Keratinocyte (primary cell): ENCODE results near the gene TIAL1. TPM values are rescaled to one million over a fixed set of nuclear protein-coding genes. Genes with fewer than 3 reads are reported as not detected.

Source experiments
- DNase-seq: peaks from one replicate; pipeline ENCODE4 v3.0.0-alpha.2; 2011; ENCODE audit warnings: low read depth, missing footprints, low spot score
- FAIRE-seq: peaks from 2 replicates; lab custom pipeline; 2011; peaks lifted over from hg19 to GRCh38; lab: Jason Lieb, UNC
- H2AFZ ChIP-seq: 2 replicates; pipeline ENCODE4 v1.6.0; 2012; ENCODE audit warnings: low read length, control low read depth, inconsistent platforms; ENCODE audit not compliant: control insufficient read depth
- H3K27ac ChIP-seq: 2 replicates; pipeline ENCODE4 v1.5.1; 2011; ENCODE audit warnings: low read length; ENCODE audit not compliant: control insufficient read depth, insufficient read depth
- H3K27me3 ChIP-seq: 3 replicates; pipeline ENCODE4 v1.6.0; 2011; ENCODE audit warnings: low read length; ENCODE audit not compliant: control insufficient read depth, insufficient read depth; ENCODE audit errors: extremely low read depth
- H3K36me3 ChIP-seq, 2 experiments: 2 replicates in 1 of 2; 3 replicates in 1 of 2; pipeline ENCODE4 v1.5.1; 2011; ENCODE audit warnings: low read length in 2 of 2, mild to moderate bottlenecking in 1 of 2; ENCODE audit not compliant: control insufficient read depth in 2 of 2, insufficient read depth in 2 of 2; ENCODE audit errors: extremely low read depth in 1 of 2
- H3K4me1 ChIP-seq: 3 replicates; pipeline ENCODE4 v1.5.1; 2011; ENCODE audit warnings: low read length; ENCODE audit not compliant: control insufficient read depth, insufficient read depth; ENCODE audit errors: extremely low read depth
- H3K4me2 ChIP-seq: 3 replicates; pipeline ENCODE4 v1.6.0; 2011; ENCODE audit warnings: low read depth, low read length; ENCODE audit not compliant: control insufficient read depth, insufficient read depth; ENCODE audit errors: extremely low read depth
- H3K4me3 ChIP-seq, 3 experiments: fragments of 200-600 bp in 1 of 3; sonication (generic) in 1 of 3; 2 replicates in 2 of 3; 3 replicates in 1 of 3; pipeline ENCODE4 v1.5.1; 2011 to 2016; ENCODE audit warnings: low read length in 3 of 3, mild to moderate bottlenecking in 3 of 3, control low read depth in 2 of 3, inconsistent platforms in 1 of 3, low read depth in 1 of 3, mixed read lengths in 1 of 3, mixed run types in 1 of 3, moderate library complexity in 1 of 3; ENCODE audit not compliant: control insufficient read depth in 2 of 3, insufficient read depth in 2 of 3; ENCODE audit errors: extremely low read depth in 1 of 3
- H3K79me2 ChIP-seq: 2 replicates; pipeline ENCODE4 v1.6.0; 2012; ENCODE audit warnings: low read length; ENCODE audit not compliant: control insufficient read depth, insufficient read depth
- H3K9ac ChIP-seq: 3 replicates; pipeline ENCODE4 v1.6.0; 2011; ENCODE audit warnings: low read length; ENCODE audit not compliant: control insufficient read depth, insufficient read depth; ENCODE audit errors: extremely low read depth
- H3K9me1 ChIP-seq: 3 replicates; pipeline ENCODE4 v1.6.0; 2011; ENCODE audit warnings: low read length; ENCODE audit not compliant: control insufficient read depth, insufficient read depth; ENCODE audit errors: extremely low read depth
- H3K9me3 ChIP-seq: 2 replicates; pipeline ENCODE4 v1.5.1; 2012; ENCODE audit warnings: low read depth, low read length; ENCODE audit not compliant: control insufficient read depth
- H4K20me1 ChIP-seq: 3 replicates; pipeline ENCODE4 v1.6.0; 2011; ENCODE audit warnings: low read length; ENCODE audit not compliant: control insufficient read depth, insufficient read depth; ENCODE audit errors: extremely low read depth
- EZH2 ChIP-seq: IDR thresholded peaks from one replicate; pipeline ENCODE4 v1.6.1; 2012; ENCODE audit warnings: inconsistent platforms, mild to moderate bottlenecking, low read length, moderate library complexity
- dilution Hi-C: fragments of 300-500 bp; cut with MboI; formaldehyde crosslinking; loops from one replicate; pipeline ENCODE4 v1.7.0; 2020; ENCODE audit warnings: low sequenced_read_pairs; ENCODE audit not compliant: extremely low pct_ligation_motif_present
- polyA plus RNA-seq, 5 experiments: library from polyadenylated mRNA; depleted of rRNA in 3 of 5; stranded (reverse) in 3 of 5; stranded (forward) in 1 of 5; unstranded in 1 of 5; fragments of >200 nt; gene quantifications; 1 replicate in 1 of 5; 2 replicates in 3 of 5; 3 replicates in 1 of 5; pipeline versions ENCODE4 v1.2.1 to v1.2.3, GENCODE V29; 2011 to 2012; ENCODE audit warnings: missing spikeins in 2 of 5, low read depth in 1 of 5, low replicate concordance in 1 of 5
- TF ChIP-seq, protein P1 (sequence below), 3 experiments: IDR thresholded peaks in 1 of 3; conservative IDR thresholded peaks in 1 of 3; optimal IDR thresholded peaks in 1 of 3; 2 replicates in 2 of 3; 3 replicates in 1 of 3; pipeline versions ENCODE3 to v1.5.1; 2011; ENCODE audit warnings: low read length in 3 of 3, mild to moderate bottlenecking in 3 of 3, moderate library complexity in 2 of 3, control low read depth in 1 of 3, inconsistent platforms in 1 of 3; ENCODE audit not compliant: insufficient read depth in 2 of 3; ENCODE audit errors: extremely low read depth in 1 of 3

The TIAL1 gene
- polyA plus RNA-seq, 1 donor (not counting 4 experiments of a cell fraction or from before 2014, with no cell fraction given), result 117 TPM

DNA sequence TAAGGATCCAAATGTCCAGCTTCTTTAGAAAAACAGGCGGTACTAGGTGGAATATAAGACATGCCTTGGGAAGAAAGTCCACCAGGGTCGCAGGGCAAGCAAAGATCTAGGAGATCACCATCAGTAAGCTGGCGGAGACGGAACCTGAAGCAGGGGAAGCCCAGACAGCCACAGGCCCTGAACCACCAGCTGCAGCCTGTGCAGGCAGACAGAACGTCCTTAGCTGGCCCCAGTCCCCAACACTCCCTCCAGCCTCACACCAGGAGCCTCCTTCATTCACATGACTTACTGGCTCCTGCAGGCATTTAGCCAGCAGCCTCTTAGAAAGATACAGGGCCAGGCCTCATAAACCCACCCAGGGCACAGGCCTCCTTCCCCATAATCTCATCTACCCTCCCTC lies 71.6 kb downstream of the TIAL1 start:
- Histone ChIP-seq H3K27me3 (no peaks in the 10 kb centered on the region), H2AFZ (no peak overlapping the region), H3K9ac (no peak overlapping the region), H3K36me3 (peaks cover under 1 to 14% of the 10 kb centered on the region in 2 experiments), H3K9me1 (peaks cover 5% of the 10 kb centered on the region), H3K79me2 (peaks cover 20% of the 10 kb centered on the region), H3K4me2 (no peak overlapping the region), H4K20me1 (peaks cover 3% of the 10 kb centered on the region), H3K27ac (no peak overlapping the region), H3K4me1 (peaks cover 26% of the 10 kb centered on the region), H3K4me3 (no peak overlapping the region), H3K9me3 (no peaks in the 10 kb centered on the region)
- TF ChIP-seq, protein P1, sequence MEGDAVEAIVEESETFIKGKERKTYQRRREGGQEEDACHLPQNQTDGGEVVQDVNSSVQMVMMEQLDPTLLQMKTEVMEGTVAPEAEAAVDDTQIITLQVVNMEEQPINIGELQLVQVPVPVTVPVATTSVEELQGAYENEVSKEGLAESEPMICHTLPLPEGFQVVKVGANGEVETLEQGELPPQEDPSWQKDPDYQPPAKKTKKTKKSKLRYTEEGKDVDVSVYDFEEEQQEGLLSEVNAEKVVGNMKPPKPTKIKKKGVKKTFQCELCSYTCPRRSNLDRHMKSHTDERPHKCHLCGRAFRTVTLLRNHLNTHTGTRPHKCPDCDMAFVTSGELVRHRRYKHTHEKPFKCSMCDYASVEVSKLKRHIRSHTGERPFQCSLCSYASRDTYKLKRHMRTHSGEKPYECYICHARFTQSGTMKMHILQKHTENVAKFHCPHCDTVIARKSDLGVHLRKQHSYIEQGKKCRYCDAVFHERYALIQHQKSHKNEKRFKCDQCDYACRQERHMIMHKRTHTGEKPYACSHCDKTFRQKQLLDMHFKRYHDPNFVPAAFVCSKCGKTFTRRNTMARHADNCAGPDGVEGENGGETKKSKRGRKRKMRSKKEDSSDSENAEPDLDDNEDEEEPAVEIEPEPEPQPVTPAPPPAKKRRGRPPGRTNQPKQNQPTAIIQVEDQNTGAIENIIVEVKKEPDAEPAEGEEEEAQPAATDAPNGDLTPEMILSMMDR (optimal IDR thresholded peaks at IDR 0.05 in 1 of 3, IDR thresholded peaks at IDR 0.05 in 1 of 3, conservative IDR thresholded peaks at IDR 0.05 in 1 of 3; ENCODE audit: extremely low read depth in 1 of 3, insufficient read depth in 2 of 3, low read length in 3 of 3), result no peak
- no peak for TF ChIP-seq EZH2
- dilution Hi-C loops, result no loop called here
- DNase-seq, result no peak
- no peak for FAIRE-seq

DNA sequence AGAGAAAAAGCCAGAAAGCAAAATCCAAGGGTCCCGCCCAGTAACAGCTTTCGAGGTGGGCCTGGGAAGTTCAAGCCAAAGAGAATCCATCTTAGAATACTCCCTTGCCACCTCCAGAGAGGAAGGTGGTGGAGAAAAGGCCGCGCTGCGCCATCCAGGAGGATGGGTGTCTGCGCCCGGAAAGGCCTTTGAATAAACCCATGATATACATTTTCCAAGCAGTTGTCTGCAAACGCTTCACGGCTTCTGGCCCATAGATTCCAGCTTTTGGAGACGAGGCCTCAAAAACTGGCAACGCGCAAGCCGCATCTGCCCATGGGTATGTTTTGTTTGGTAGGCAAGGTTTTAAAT lies 72.1 kb downstream of the TIAL1 start:
- dilution Hi-C loops, result no loop called here

More for the DNA sequence above, 72.1 kb downstream of the TIAL1 start:
- no peak for TF ChIP-seq EZH2
- TF ChIP-seq, protein P1 (optimal IDR thresholded peaks at IDR 0.05 in 1 of 3, IDR thresholded peaks at IDR 0.05 in 1 of 3, conservative IDR thresholded peaks at IDR 0.05 in 1 of 3; ENCODE audit: extremely low read depth in 1 of 3, insufficient read depth in 2 of 3, low read length in 3 of 3), result no peak
- Histone ChIP-seq H3K9ac (no peak overlapping the region), H3K27ac (no peak overlapping the region), H3K9me1 (peaks cover 5% of the 10 kb centered on the region), H2AFZ (no peak overlapping the region), H3K9me3 (no peaks in the 10 kb centered on the region), H3K27me3 (no peaks in the 10 kb centered on the region), H3K4me2 (no peak overlapping the region), H3K36me3 (peaks cover 1 to 18% of the 10 kb centered on the region in 2 experiments), H3K79me2 (peaks cover 18% of the 10 kb centered on the region), H3K4me1 (peaks cover 26% of the 10 kb centered on the region), H4K20me1 (peaks cover 3% of the 10 kb centered on the region), H3K4me3 (no peak overlapping the region)
- DNase-seq, result no peak
- FAIRE-seq, result no peak
